Stimulated activated CD8-positive, alpha-beta memory T cell treated with anti-CD3 and anti-CD28 coated beads, Interleukin-15, amount 100 ng/mL, for 1 hour (primary cell): Measurements from ENCODE around the gene FAM20A.

Experiments
- DNase-seq: peaks from one replicate; pipeline ENCODE4 v3.0.0-alpha.2; 2020; ENCODE audit warnings: low read depth

FAM20A gene

DNA sequence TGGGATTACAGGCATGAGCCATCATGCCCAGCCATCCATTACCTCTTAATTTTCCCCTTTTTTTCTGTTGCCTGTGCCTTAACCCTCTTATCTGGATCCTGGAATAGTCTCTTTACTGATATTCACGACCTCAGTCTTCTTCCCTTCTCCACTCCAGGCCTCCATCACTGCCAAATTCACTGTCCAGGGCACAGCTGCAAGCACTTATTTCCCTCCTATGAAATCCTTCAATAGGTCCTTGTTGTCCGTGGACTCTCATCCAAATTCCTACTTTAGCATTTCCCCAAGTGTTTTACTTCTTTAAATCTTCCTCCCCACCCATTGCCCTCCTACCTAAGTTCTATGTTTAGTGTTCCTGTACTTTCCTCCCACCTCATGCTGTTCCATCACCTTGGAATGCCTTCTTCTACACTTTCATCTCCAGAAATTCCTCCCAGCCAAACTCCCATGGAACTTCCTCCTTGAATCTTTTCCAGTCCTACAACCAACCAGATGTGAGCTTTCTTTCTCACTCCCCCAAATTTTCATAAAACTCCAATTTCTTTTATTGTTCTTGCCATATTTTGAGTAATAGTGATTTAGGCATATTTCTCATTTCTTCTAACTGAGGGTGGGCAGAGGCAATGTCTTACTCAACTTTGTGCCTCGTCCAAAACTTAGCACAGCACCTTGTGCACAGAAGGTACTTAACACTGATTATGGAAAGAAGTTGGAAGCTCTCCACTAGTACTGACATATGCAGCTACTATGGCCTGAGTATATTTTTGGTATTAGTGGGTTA is 35.3 kb downstream of the FAM20A start:
- DNase-seq = no peak

DNA sequence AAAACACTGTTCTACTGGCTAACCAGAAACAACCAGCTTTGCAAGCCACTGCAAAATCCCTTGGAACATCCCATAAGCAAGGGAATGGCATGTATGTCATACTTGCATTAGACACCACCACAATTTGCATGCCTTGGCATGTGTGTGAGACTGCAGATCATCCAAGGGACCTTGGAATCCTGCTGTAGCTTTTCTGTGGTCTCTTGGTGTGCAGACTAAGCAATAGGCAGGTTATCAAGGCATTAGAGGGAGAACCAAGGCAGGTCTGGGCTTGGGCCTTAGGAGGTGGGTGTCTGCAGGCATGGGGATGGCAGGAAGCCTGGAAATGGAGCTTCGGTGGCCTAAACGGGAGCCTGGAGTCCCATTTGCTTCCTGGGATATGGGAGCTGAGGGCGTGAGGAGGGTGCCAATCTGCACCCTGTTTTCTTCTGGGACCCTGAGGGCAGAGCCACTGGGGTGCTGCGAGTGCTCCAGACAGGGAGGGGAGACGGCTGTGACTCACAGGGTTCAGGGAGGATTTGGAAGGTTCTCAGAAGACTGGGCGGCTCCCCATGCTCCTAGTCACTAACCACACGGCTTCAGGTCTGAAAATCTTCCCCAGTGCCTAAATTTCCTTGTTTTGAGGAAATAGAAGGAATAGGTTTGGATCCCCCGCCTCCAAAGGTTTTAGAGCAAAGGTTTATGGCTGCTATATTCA is 36.6 kb downstream of the FAM20A start:
- no peak for DNase-seq

DNA sequence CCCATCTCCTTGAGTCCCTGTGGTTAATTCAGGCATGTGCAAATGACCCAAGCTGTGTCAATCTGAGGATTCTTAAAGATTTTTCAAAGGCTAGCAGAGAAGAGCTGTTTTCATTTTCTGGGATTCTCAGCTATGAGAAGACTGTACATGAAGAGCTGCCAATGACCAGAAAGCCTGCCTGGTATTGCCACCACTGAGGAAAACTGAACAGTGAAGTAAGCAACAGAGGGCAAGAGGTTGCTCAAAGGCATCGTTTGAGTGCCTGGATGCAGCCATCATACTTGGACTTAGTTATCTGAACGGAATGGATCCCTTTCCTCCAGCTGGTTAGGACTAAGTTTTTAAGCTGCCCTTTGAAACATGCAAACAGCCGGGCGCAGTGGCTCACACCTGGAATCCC is 38.4 kb downstream of the FAM20A start:
- DNase-seq = no peak

DNA sequence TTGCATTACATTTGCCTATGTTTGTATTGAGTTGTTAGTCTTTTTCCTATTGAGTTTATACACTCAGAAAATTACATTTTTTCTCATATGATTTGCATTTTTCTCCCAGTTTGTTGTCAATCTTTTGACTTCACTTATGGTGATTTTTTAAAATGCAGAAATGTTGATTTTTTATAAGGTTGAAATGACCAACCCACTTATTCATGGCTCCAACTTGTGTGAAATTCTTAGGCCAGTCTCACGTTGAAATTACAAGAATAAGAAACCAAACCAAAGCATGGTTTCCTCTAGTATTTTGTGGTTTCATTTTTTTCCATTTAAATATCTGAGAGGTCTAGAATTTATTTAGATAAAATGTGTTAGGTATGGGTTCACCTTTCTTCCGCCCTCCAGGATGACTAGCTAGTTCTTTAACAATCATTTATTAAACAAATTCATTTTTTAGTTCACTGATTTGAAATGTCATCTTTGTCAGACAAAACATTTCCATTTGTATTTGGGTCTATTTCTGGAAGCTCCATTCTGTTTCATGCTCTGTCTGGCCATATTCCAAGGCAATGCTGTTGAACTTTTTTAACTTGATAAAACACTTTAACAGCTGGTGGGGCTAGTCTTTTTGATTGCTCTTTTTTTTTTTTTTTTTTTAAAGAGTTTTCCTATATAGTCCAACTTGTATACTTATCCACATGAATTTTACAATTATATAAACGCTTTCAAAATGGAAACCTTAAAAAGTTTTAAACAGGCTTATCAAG is 40.0 kb downstream of the FAM20A start:
- DNase-seq = no peak

DNA sequence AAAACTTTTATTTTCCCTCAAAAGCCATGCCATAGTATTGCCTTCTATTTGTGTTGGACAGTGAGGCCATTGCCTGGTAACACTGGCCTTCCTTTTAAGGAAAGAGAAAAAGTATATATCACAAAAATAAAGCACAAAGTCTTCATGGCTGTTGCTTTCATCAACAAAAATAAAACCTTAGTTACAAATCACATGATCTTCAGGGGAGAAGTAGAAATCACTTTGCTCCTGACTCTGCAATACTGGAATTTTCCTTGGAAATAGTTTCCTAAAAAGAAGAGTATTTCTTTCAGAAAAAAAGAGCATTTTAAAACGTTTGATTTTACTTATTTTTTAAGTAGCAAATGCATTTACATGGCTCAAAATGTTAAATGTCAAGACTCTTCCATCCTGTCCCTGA is 41.9 kb downstream of the FAM20A start:
- DNase-seq = no peak

DNA sequence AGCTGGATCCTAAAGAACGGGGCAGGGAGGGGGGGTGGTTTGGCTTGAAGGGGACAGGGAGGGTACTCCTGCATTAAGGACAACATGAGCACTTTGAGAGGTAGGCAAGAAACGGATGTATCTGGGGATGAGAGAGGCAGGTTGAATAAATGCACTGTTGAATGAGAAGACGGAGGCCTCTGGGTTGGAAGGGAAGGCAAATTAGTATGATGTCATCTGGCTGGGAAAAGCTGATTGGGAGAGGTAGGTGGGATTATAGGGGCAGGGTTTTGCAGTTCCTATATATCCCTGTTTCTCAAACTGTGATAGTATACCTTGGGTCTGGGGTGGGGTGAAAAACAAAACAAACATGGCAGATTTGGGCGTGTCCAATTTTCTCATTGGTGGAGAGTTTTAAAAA is 44.6 kb downstream of the FAM20A start:
- no peak for DNase-seq

DNA sequence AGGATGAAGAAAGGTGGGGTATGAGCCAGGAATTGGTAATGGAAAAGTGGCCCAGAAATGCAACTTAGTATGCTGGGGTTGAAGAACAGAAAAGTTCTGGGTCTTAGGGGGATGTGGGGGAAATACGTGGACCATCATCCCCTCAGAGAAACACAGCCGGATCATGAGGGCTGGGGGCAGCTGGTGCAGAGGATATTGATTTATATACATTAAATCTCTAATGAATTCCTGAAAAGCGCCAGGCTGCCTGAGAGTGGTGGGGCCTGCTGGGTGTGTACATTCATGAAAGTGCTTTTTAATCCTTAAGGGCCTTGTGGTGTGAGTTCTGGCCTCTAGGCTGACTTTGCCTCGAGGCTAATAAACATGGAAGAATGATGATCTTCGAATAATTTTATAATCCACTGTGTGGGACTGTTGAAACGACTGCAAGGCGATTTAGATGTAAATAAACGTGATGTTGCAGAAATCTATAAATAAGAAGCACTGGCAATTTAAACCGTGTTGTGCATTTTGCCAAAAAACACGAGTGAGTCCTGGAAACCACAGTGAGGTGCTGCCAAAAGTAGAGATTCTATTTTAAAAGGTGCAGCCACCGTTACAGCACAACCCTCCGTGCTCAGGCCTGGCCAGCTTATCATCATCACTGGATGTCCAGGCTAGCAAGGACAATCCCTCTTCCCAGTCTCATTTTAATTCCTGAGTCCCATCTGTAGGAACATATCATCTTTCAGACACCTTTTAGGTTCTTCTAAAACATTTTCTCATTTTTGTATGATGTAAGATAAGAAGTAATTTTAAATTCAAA is 56.9 kb downstream of the FAM20A start:
- DNase-seq = no peak

DNA sequence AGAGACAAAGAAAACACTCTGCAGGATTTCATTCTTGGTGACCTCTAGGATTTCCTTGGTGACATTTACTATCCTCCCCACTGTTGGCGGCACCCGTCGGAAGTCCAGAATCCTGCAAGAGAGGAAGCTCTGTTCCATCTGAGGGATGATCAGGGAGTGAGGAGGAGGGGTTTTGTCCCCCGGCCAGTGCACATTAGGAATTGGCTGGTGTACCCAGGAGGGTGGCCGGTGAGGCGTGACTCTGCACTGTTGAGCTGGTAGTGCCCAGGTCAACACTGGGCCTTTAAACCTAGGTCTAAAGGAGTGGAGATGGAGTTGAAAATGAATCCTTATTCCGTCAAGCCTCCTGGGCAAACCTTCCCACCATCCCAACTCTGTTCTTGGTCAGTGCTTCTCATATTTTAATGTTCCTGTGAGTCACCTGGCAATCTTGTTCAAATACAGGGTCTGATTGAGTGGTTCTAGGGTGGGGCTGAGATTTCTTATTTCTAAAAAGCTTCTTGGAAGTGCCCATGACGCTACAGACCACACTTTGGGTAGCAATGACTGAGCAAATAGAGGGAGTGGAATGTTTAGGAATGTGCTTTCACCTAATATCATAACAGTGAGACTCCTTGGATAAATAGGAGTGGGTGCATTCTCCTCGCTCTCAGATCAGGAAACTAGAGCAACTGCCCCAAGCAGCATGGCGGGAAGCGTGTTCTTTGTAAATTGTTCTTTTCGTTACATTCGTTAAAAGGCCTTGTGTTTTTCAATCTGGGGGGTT is 58.3 kb downstream of the FAM20A start:
- DNase-seq = no peak

DNA sequence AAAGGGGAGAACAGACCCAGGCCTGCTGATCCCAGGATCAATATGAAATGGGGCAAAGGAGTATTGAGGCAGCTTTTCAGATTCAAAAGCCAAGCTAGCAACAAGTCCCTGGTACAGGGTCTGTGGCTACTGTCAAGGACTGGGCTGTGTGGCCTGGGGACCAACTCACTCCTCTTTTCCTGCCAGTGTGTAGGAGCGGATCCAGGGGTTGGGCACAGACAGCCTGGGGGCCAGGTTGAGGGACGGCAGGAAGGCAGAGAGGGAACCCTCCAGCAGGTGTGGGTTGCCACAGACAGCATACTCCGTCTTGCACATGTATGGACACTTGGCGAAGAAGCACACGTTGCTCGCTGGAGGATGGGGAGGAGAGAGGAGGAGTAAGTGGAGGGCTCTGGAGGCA is 59.4 kb downstream of the FAM20A start:
- DNase-seq = no peak

DNA sequence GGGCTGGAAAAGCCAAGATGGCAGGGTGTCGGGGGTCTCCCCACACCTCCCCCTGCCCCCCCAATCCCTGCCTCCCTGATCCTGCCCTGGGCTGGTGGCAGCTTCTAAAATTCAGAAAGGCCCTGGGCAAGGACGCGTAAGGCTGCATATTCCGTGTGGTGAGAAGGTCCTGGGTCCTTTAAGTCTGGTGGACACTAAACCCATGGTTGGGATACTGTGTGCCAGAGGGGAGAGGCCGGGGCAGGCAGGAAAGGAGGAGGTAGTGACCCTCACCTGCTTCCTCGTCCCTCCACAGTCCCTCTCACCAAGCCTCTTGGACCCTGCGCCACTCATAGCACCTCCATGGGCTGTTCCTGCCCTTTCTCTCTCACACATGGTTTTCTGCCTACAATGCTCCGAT is 60.2 kb downstream of the FAM20A start:
- no peak for DNase-seq

DNA sequence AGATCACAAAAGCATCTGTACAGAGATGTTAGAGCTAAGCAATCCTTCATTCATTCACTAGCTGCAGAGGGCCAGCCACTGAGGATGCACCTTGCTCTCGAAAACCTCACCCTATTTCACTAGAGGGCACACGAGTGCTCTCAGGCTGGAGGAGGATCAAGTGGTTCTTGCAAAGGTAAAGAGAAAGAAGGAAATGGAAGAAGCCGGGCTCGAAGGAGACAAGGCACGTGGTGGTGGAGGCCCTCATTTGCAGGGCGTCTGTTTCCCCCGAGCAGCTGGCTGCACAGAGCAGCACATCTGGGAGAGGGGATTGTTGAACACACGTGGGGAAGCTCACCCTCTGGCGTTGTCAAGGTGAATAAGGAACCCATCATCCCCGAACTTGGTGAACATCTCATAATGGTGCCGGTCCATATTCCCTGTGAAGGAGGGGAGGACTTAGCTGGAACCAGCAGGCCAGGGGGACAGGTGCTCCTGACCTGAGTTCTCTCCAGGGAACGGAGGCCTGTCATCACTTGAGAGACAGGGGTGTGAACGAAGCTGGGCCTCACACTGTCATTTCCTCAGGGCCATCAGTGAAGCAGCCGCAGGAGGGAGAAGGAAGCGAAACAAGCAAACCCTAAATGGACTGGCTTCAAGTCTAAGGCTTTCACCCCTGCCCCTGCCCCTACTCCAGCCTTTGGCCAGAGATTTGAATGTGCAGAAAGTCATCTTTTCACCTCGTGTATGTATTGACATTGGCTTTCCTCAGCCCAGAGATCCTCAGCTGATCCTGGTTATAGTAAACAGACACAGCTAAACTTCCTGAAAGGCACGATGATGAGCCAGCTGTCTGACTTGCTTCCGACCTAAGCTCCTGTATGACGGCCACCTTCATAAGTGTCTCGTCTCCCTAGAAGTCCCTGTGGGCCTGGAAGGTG is 61.4 kb downstream of the FAM20A start:
- no peak for DNase-seq

DNA sequence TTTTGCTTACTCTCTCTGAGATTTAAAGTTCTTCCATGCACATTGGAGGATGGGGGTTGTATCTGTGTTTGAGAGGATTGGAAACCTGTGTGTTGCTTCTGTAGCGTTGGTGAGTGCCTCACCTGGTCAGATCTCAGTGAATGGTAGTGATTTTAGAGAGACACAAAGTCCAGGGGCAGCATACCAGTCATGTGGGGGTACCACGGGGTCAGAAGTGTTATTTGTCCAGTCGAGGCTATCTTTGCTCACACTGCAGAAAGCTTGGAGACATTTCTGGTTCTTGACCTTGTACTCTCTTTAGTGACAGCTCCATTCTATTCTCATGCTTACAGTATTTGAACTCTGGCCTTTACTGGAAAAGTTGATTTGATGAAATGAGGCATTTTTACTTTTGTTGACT is 65.2 kb downstream of the FAM20A start:
- DNase-seq = no peak

DNA sequence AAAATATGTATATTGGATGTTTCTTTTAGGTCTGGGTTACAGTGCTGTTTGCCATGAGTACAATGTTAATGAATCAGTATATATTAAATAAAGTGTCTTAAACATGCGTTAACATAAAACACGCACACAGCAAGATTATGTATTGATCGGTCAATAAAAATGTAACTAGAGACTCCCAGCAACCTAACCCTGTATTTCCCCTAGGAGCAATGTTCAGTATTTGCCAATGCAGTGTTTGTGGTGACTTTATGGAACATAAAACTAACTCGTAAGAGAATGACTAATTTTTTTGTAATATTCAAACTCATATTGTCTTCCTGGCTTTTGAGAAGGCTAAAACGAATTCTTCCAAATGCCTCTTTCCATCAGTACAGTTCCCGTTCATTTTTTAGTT is 66.5 kb downstream of the FAM20A start:
- no peak for DNase-seq

DNA sequence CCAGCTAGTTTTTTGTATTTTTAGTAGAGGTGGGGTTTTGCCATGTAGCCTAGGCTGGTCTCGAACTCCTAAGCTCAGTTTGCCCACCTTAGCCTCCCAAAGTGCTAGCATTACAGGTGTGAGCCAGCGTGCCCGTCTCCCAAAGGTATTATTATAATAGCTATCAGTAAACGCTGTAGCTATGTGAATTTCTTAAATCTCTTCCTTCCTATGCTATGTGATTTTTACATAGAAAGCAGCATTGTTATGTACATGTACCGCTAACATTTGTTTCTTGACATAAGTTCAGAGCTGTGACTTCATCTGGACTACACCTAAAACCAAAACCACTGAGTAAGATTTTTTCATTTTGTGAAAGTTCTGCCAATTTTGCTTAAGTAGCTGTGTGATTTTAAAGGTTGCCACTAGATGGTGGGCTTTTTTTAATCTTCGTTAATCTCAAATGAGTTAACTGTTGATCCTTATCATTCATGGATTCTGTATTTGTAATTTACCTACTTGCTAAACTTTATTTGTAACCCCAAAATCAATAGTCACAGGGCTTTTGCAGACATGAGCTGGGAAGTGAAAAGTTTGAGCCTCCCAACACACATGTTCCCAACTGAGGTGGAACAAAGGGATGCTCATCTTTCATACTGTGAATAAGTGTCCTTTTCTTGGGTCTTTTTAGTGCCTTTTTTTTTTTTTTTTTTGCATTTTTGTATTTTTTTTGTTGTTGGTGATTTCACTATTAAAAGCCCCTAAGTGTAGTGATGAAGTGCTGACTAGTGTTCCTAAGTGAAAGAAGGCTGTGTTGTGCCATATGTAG is 67.1 kb downstream of the FAM20A start:
- no peak for DNase-seq

DNA sequence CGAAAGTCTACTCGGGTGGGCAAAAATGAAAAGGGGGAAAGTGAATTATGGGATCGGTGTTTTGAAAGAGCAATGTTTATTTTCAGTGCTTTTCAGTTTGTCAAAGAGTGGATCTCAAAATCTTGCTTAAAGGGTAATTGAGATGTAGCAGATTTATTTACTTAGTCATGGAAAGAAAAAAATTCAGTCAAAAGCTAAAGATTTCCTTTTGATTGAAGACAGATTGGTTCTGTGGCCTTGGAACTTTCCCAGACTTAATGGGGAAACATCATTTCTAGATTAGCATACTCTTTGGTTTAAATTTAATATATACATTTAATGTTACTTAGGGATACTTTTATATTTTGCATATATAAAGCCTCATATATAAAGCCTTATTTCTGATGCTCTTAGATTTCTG is 68.3 kb downstream of the FAM20A start:
- DNase-seq = no peak

DNA sequence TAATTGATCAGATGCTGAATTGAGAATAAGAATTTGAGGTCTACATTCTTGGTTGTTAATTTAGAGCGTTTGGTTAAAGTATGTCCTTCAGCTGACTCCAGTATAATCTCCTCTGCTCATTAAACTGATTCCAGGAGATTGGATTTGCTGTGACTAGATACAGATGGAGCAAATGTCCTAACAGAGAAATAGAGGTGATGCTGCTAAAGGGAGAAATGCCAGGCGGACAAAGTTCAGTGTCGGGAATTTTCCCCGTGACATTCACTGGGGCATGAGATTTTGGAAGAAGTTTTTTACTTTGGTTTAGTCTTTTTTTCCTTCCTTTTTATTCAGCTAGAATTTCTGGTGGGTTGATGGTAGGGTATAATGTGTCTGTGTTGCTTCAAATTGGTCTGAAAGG is 69.9 kb downstream of the FAM20A start:
- DNase-seq = no peak

DNA sequence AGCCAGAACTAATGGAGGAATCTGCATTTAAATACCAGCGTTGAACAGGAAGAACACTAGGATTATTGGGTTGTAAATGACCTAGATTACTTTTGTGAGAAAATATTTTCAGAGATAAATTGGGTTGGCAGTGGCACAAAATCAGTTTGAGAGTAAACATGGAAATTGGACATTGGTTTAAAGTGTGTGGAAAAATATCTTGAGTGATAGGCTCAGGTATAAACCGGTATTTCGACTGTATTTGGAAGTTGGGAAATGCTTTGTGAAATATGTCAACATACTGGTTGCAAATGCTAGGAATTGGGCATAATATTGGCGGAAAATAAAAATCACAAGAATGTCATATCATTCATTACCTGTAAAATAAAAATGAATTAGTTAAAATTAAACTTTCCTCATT is 73.9 kb downstream of the FAM20A start:
- DNase-seq = no peak

DNA sequence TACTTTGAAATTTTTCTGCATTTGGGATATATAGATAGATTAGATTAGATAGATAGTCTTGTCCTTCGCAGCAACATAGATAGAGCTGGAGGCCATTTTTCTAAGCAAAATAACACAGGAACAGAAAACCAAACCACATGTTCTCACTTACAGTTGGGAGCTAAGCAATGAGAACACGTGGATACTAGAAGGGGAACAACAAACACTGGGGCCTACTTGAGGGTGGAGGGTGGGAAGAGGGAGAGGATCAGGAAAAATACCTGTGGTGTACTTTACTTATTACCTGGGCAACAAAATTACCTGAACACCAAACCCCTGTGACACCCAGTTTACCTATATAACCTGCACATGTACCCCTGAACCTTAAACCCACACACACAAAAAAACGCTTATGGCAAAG is 74.6 kb downstream of the FAM20A start:
- DNase-seq = no peak

DNA sequence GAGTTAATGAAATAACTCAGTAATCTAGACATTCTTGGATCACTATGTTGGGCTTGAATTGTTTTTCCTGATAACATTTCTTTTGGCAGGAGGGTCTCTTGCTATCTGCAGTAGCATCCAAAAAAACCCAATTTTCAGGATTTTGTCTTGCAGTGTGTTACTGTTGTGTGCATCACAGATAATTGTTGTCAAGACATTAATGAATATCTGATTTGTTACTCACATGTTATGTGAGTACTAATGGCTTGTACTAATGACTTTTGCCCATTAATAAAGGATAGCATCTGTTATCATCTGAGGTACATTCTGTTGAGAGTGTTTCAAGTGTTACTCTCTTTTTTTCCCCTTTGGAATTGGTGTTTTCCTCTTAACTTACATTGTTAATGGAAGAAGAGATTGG is 78.9 kb downstream of the FAM20A start:
- DNase-seq = no peak

DNA sequence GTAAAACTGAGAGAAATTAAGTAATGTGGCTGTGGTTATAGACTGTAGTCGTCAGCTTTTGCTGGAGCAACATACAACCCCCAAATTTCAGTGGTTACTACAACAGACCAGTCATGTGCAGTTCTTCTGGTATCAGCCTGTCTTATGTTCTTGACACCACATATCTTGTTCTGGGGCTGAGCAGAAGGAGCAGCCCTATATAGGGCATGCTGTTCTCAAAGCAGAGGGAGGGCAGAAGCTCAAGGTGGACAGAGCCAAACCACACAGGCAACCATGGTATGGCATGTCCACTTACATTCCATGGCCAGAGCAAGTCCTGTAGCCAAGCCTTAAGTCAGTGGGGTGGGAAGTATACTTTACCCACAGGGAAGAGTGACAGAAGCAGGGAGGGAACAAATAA is 81.3 kb downstream of the FAM20A start:
- no peak for DNase-seq
